Panc1 (cell line): ENCODE measurements around the gene CPZ. TPM values are rescaled to one million over a fixed set of nuclear protein-coding genes. Genes with fewer than 3 reads are reported as not detected.

Source experiments
- ATAC-seq: fragments of 200-7000 bp; cut with Tn5 transposase; 2 replicates; pipeline ENCODE4 v1.9.1; 2020; ENCODE audit warnings: mild to moderate bottlenecking, moderate library complexity
- BruUV-seq: library from RNA; stranded (reverse); fragments of 400-500 nt; replicated peaks from 2 replicates; lab custom pipeline; 2021; lab: Mats Ljungman, UMichigan
- CTCF ChIA-PET: fragments of 300-600 bp; sonication (Branson Sonifier 250); formaldehyde crosslinking; loops from one replicate; lab custom pipeline; 2022; ENCODE audit warnings: antibody characterized with exemption; lab: Charles Lee
- POLR2A ChIA-PET: fragments of 300-600 bp; sonication (Branson Sonifier 250); formaldehyde crosslinking; loops from one replicate; lab custom pipeline; 2022; ENCODE audit warnings: antibody characterized with exemption; lab: Charles Lee
- DNase-seq: peaks from one replicate; pipeline ENCODE4 v3.0.0-alpha.2; 2010; ENCODE audit warnings: low read depth, low spot score
- H3K27ac ChIP-seq: 2 replicates; pipeline ENCODE4 v1.5.1; 2011; ENCODE audit warnings: mild to moderate bottlenecking, low read length, inconsistent platforms
- H3K27me3 ChIP-seq: fragments of 200-500 bp; sonication (Bioruptor generic); 2 replicates; pipeline ENCODE4 v1.6.0; 2014; ENCODE audit warnings: low read length, inconsistent platforms; ENCODE audit not compliant: control insufficient read depth, insufficient read depth
- H3K36me3 ChIP-seq: fragments of 200-500 bp; sonication (Bioruptor generic); 2 replicates; pipeline ENCODE4 v1.5.1; 2014; ENCODE audit warnings: inconsistent platforms, mild to moderate bottlenecking, low read length, moderate library complexity; ENCODE audit not compliant: control insufficient read depth, insufficient read depth
- H3K4me1 ChIP-seq: 2 replicates; pipeline ENCODE4 v1.5.1; 2011; ENCODE audit warnings: inconsistent platforms, mild to moderate bottlenecking, low read length, moderate library complexity; ENCODE audit not compliant: control insufficient read depth, insufficient read depth
- H3K4me3 ChIP-seq, 2 experiments: 2 replicates each; pipeline ENCODE4 v1.5.1; 2011 to 2012; ENCODE audit warnings: low read depth in 2 of 2, low read length in 2 of 2, mild to moderate bottlenecking in 2 of 2, inconsistent platforms in 1 of 2, moderate library complexity in 1 of 2
- H3K9me3 ChIP-seq: fragments of 200-500 bp; sonication (Bioruptor generic); 2 replicates; pipeline ENCODE4 v1.5.1; 2014; ENCODE audit warnings: low read depth, mild to moderate bottlenecking, inconsistent platforms, low read length, moderate library complexity; ENCODE audit not compliant: control insufficient read depth, insufficient read depth
- POLR2AphosphoS5 ChIP-seq: IDR thresholded peaks from 2 replicates; pipeline ENCODE4 v1.6.1; 2012; ENCODE audit warnings: mild to moderate bottlenecking, low read depth, low read length, moderate library complexity
- SIN3A ChIP-seq: IDR thresholded peaks from 2 replicates; pipeline ENCODE4 v1.6.1; 2012; ENCODE audit warnings: low read depth, mild to moderate bottlenecking, low read length, moderate library complexity, borderline replicate concordance; ENCODE audit not compliant: insufficient read depth
- TCF7L2 ChIP-seq: IDR thresholded peaks from 2 replicates; pipeline ENCODE4 v1.6.1; 2011; ENCODE audit warnings: mild to moderate bottlenecking, low read depth, low read length, inconsistent platforms
- in situ Hi-C: cut with HindIII; loops from 2 replicates; pipeline ENCODE4 v1.10.0; 2016; ENCODE audit warnings: low sequenced_read_pairs, low pct_unique_long_range_greater_than_20kb
- intact Hi-C: fragments of 100-400 bp; cut with micrococcal nuclease; formaldehyde crosslinking; loops from one replicate; pipeline ENCODE4 v1.10.0; 2022; ENCODE audit not compliant: unreplicated experiment
- total RNA-seq: library from RNA; stranded (reverse); gene quantifications from one replicate; pipeline ENCODE4 v1.2.1, GENCODE V29; 2021; ENCODE audit not compliant: unreplicated experiment
- TF ChIP-seq, protein P1 (sequence below): fragments of 450-650 bp; IDR thresholded peaks from 2 replicates; pipeline ENCODE4 v1.5.1; 2017; ENCODE audit warnings: mild to moderate bottlenecking
- TF ChIP-seq, protein P2 (sequence below), 2 experiments: IDR thresholded peaks; 2 replicates each; pipeline ENCODE4 v1.6.1; 2011 to 2012; ENCODE audit warnings: low read depth in 2 of 2, control low read depth in 1 of 2, low read length in 1 of 2, mild to moderate bottlenecking in 1 of 2, moderate library complexity in 1 of 2; ENCODE audit not compliant: insufficient read depth in 1 of 2

CPZ gene
- total RNA-seq, 1 experiment from 2014 or later, result 0.15 TPM

DNA sequence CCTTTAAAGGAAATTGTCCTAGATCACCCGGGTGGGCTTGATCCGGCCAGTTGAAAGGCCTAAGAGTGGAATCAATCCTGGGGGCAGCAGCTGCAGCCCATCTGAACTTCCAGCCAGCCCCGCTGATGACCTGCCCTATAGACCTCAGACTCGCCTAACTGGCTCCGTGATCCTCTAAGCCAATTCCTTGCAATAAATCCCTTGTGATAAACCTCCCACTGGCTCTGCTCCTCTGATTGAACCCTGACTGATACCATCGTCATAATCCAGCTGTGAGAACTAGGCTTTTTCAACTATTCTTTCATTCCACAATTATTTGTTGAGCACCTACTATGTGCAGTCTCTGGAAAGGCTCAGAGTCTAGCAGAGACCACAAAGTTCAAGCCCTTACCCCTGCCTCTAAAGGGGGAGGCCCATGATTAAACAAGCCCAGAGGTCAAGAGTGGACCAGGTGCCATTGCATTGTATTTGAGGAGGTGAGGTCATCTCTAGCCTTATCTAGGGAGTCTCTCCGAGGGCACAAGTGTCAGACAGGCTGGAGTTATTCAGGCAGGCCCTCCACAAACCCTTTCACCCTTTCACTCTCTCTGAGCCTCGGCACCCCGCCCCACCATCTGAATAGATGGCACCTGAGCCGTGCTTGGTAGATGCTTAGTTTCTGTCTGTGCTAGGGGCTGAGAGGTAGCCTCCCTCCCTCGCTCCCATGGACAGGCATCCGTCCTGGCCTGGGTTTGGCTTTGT, 32.9 kb upstream of the CPZ start:
- Histone ChIP-seq H3K4me3 (no peak overlapping the region), H3K4me1 (no peaks in the 10 kb centered on the region), H3K27ac (no peak overlapping the region), H3K27me3 (no peaks in the 10 kb centered on the region), H3K36me3 (no peaks in the 10 kb centered on the region), H3K9me3 (no peaks in the 10 kb centered on the region)
- no peak for ATAC-seq
- no TSS peak for BruUV-seq
- DNase-seq, result no peak
- in situ Hi-C loops (no loop called here), intact Hi-C loops (no loop called here)
- CTCF ChIA-PET, result no interaction called here
- no peak for TF ChIP-seq POLR2AphosphoS5
- TF ChIP-seq, protein P1, sequence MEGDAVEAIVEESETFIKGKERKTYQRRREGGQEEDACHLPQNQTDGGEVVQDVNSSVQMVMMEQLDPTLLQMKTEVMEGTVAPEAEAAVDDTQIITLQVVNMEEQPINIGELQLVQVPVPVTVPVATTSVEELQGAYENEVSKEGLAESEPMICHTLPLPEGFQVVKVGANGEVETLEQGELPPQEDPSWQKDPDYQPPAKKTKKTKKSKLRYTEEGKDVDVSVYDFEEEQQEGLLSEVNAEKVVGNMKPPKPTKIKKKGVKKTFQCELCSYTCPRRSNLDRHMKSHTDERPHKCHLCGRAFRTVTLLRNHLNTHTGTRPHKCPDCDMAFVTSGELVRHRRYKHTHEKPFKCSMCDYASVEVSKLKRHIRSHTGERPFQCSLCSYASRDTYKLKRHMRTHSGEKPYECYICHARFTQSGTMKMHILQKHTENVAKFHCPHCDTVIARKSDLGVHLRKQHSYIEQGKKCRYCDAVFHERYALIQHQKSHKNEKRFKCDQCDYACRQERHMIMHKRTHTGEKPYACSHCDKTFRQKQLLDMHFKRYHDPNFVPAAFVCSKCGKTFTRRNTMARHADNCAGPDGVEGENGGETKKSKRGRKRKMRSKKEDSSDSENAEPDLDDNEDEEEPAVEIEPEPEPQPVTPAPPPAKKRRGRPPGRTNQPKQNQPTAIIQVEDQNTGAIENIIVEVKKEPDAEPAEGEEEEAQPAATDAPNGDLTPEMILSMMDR, result no peak
- no peak for TF ChIP-seq TCF7L2
- TF ChIP-seq SIN3A, result no peak
- TF ChIP-seq, protein P2, sequence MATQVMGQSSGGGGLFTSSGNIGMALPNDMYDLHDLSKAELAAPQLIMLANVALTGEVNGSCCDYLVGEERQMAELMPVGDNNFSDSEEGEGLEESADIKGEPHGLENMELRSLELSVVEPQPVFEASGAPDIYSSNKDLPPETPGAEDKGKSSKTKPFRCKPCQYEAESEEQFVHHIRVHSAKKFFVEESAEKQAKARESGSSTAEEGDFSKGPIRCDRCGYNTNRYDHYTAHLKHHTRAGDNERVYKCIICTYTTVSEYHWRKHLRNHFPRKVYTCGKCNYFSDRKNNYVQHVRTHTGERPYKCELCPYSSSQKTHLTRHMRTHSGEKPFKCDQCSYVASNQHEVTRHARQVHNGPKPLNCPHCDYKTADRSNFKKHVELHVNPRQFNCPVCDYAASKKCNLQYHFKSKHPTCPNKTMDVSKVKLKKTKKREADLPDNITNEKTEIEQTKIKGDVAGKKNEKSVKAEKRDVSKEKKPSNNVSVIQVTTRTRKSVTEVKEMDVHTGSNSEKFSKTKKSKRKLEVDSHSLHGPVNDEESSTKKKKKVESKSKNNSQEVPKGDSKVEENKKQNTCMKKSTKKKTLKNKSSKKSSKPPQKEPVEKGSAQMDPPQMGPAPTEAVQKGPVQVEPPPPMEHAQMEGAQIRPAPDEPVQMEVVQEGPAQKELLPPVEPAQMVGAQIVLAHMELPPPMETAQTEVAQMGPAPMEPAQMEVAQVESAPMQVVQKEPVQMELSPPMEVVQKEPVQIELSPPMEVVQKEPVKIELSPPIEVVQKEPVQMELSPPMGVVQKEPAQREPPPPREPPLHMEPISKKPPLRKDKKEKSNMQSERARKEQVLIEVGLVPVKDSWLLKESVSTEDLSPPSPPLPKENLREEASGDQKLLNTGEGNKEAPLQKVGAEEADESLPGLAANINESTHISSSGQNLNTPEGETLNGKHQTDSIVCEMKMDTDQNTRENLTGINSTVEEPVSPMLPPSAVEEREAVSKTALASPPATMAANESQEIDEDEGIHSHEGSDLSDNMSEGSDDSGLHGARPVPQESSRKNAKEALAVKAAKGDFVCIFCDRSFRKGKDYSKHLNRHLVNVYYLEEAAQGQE (IDR thresholded peaks at IDR 0.05; ENCODE audit: insufficient read depth in 1 of 2, low read depth in 2 of 2, low read length in 1 of 2), result no peak
- POLR2A ChIA-PET, result no interaction called here

DNA sequence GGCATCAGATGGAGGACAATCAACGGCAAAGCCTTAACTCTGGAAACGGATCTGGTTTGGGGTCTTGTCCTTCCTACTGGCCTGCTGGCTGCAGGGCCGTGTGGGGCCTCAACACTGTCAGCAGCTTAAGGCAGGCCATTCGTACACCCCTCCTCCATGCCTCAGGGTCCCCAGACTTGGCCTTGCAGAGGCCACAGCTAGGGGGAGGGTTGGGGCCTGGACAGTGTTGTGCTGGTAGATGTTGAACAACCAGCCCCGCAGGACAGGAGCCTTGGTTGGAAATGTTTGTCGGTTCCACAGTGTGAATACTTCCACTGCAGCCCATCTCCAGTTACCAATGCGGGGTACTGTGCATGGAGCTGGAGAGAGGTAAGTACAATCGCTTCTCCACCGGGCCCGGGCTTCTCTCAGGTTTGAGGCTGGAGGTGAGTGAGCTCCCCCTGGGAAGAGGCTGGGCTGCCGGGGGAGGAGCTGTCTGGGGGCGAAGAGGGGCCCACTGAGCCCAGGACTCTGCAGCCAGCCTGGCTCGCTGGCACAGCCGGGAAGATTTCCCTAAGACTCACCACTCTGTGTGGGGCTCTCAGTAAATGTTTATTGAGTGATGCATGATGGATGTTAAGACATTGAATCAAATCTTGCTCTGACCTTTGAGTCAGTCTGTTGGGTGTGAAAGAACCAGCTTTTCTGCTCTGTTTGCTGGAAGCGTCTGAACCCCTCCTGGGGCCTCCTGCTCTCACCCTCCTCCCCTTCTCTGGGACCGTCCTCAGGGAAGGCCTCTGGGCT, 32.1 kb upstream of the CPZ start:
- no TSS peak for BruUV-seq
- Histone ChIP-seq H3K36me3 (no peaks in the 10 kb centered on the region), H3K27ac (no peak overlapping the region), H3K4me1 (no peaks in the 10 kb centered on the region), H3K27me3 (no peaks in the 10 kb centered on the region), H3K9me3 (no peaks in the 10 kb centered on the region), H3K4me3 (no peak overlapping the region)
- POLR2A ChIA-PET, result no interaction called here
- ATAC-seq (0 out of 2 replicates have a peak, but pooled peaks have one; percentile 30), DNase-seq (no peak)
- no peak for TF ChIP-seq POLR2AphosphoS5
- no peak for TF ChIP-seq TCF7L2
- CTCF ChIA-PET, result no interaction called here
- intact Hi-C loops (no loop called here), in situ Hi-C loops (no loop called here)

DNA sequence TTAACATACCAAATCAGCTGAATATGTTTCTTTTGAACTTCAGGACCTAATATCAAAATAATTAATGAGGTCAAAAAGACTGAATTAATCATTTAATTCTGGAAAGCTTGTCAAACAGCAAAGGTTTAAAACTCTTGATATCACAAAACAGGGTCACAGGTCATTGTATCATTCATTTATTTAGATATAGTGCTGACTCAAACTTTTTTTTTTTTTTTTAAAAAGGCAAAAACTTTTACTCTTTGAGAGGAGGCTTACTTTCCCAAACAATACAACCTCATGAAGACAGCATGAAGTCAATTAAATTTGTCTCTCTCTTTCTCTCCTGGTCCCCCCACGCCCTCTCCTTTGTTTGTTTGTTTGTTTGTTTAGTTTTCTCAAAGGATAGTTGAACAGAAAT, 28.0 kb upstream of the CPZ start:
- DNase-seq (no peak), ATAC-seq (no peak)
- Histone ChIP-seq H3K27me3 (no peaks in the 10 kb centered on the region), H3K27ac (no peak overlapping the region), H3K4me1 (no peaks in the 10 kb centered on the region), H3K9me3 (no peaks in the 10 kb centered on the region), H3K4me3 (no peak overlapping the region), H3K36me3 (no peaks in the 10 kb centered on the region)
- POLR2A ChIA-PET, result no interaction called here
- intact Hi-C loops, result no loop called here
- TF ChIP-seq POLR2AphosphoS5, result no peak
- TF ChIP-seq, protein P1, result no peak
- TF ChIP-seq SIN3A, result no peak
- TF ChIP-seq, protein P2 (IDR thresholded peaks at IDR 0.05; ENCODE audit: insufficient read depth in 1 of 2, low read depth in 2 of 2, low read length in 1 of 2), result no peak
- TF ChIP-seq TCF7L2, result no peak
- CTCF ChIA-PET, result no interaction called here
- no TSS peak for BruUV-seq
- in situ Hi-C loops, result no loop called here
